HCT116 (cell line): ENCODE results near the gene CCNE1. TPM values are rescaled to one million over a fixed set of nuclear protein-coding genes. Genes with fewer than 3 reads are reported as not detected.

Experiments
- ATAC-seq: fragments of 200-7000 bp; cut with Tn5 transposase; 2 replicates; pipeline ENCODE4 v1.9.1; 2020; ENCODE audit warnings: mild to moderate bottlenecking, moderate library complexity
- BruUV-seq: library from RNA; stranded (reverse); fragments of 400-500 nt; replicated peaks from 2 replicates; lab custom pipeline; 2021; lab: Mats Ljungman, UMichigan
- CTCF ChIA-PET: fragments of 300-600 bp; sonication (Branson Sonifier 250); formaldehyde crosslinking; loops from one replicate; lab custom pipeline; 2021; ENCODE audit warnings: antibody characterized with exemption; lab: Charles Lee
- POLR2A ChIA-PET: fragments of 300-600, 350-600 bp; sonication (Branson Sonifier 250); formaldehyde crosslinking; loops from one replicate; lab custom pipeline; 2021; ENCODE audit warnings: antibody characterized with exemption; lab: Charles Lee
- RAD21 ChIA-PET, 2 experiments: fragments of 300-600 bp; sonication (Branson Sonifier 250); formaldehyde crosslinking; loops; one replicate each; lab custom pipeline; 2023; ENCODE audit warnings: low total read pairs in 2 of 2; ENCODE audit not compliant: uncharacterized antibody in 2 of 2, unreplicated experiment in 2 of 2, low non-redundant PET in 1 of 2; lab: Charles Lee
- DNase-seq: peaks from one replicate; pipeline ENCODE4 v3.0.0-alpha.2; 2010; ENCODE audit warnings: low read depth, low spot score
- H2AFZ ChIP-seq: fragments of 200-600 bp; shearing (Covaris generic), sonication (generic); 2 replicates; pipeline ENCODE4 v1.6.1; 2017; ENCODE audit warnings: low read depth, mixed run types, mixed read lengths, antibody characterized with exemption, low read length; ENCODE audit not compliant: poor library complexity, severe bottlenecking
- H3K27ac ChIP-seq: 2 replicates; pipeline ENCODE4 v1.5.1; 2012; ENCODE audit warnings: low read depth, low read length
- H3K27me3 ChIP-seq: fragments of 200-600 bp; sonication (generic); 2 replicates; pipeline ENCODE4 v1.6.1; 2016; ENCODE audit warnings: mixed run types, low read length, mixed read lengths; ENCODE audit not compliant: insufficient read depth
- H3K36me3 ChIP-seq, 2 experiments: fragments of 200-500 bp in 1 of 2; fragments of 200-600 bp in 1 of 2; sonication (Bioruptor generic) in 1 of 2; sonication (generic) in 1 of 2; 2 replicates each; pipeline versions ENCODE4 v1.5.1 to v1.6.1; 2014 to 2016; ENCODE audit warnings: low read length in 2 of 2, inconsistent platforms in 1 of 2, mixed read lengths in 1 of 2, mixed run types in 1 of 2; ENCODE audit not compliant: insufficient read depth in 2 of 2, control insufficient read depth in 1 of 2
- H3K4me1 ChIP-seq, 2 experiments: fragments of 200-600 bp in 1 of 2; sonication (generic) in 1 of 2; 2 replicates each; pipeline versions ENCODE4 v1.5.1 to v1.6.1; 2012 to 2017; ENCODE audit warnings: low read length in 2 of 2, inconsistent platforms in 1 of 2, mild to moderate bottlenecking in 1 of 2, mixed read lengths in 1 of 2, mixed run types in 1 of 2, moderate library complexity in 1 of 2; ENCODE audit not compliant: insufficient read depth in 2 of 2, control insufficient read depth in 1 of 2
- H3K4me2 ChIP-seq: fragments of 200-600 bp; sonication (generic); 2 replicates; pipeline ENCODE4 v1.6.1; 2017; ENCODE audit warnings: mixed run types, low read length, mixed read lengths
- H3K4me3 ChIP-seq, 2 experiments: fragments of 200-600 bp in 1 of 2; sonication (generic) in 1 of 2; replicated peaks in 1 of 2; 2 replicates each; pipeline ENCODE4 v1.5.1; 2011 to 2016; ENCODE audit warnings: low read length in 2 of 2, control low read depth in 1 of 2, low read depth in 1 of 2, mild to moderate bottlenecking in 1 of 2, mixed read lengths in 1 of 2, mixed run types in 1 of 2
- H3K79me2 ChIP-seq: fragments of 200-600 bp; sonication (generic); 2 replicates; pipeline ENCODE4 v1.6.1; 2017; ENCODE audit warnings: mild to moderate bottlenecking, mixed run types, low read length, moderate library complexity, mixed read lengths; ENCODE audit not compliant: insufficient read depth
- H3K9ac ChIP-seq: fragments of 200-600 bp; sonication (generic); 2 replicates; pipeline ENCODE4 v1.6.1; 2016; ENCODE audit warnings: low read length, mixed read lengths
- H3K9me2 ChIP-seq: fragments of 200-600 bp; sonication (generic), shearing (Covaris generic); 2 replicates; pipeline ENCODE4 v1.6.1; 2017; ENCODE audit warnings: mixed run types, mild to moderate bottlenecking, moderate library complexity; ENCODE audit not compliant: insufficient read depth
- H3K9me3 ChIP-seq, 2 experiments: fragments of 200-500 bp in 1 of 2; fragments of 200-600 bp in 1 of 2; sonication (Bioruptor generic) in 1 of 2; sonication (generic) in 1 of 2; 2 replicates each; pipeline ENCODE4 v1.6.1; 2014 to 2017; ENCODE audit warnings: low read length in 2 of 2, mixed read lengths in 2 of 2, inconsistent platforms in 1 of 2, low read depth in 1 of 2, mild to moderate bottlenecking in 1 of 2, mixed run types in 1 of 2, moderate library complexity in 1 of 2; ENCODE audit not compliant: control insufficient read depth in 1 of 2, insufficient read depth in 1 of 2
- H4K20me1 ChIP-seq: fragments of 200-600 bp; sonication (generic), shearing (Covaris generic); 2 replicates; pipeline ENCODE4 v1.6.1; 2017; ENCODE audit warnings: mixed run types, mild to moderate bottlenecking, moderate library complexity; ENCODE audit not compliant: insufficient read depth
- CEBPB ChIP-seq: IDR thresholded peaks from 2 replicates; pipeline ENCODE4 v1.6.1; 2012; ENCODE audit warnings: low read depth
- EGR1 ChIP-seq: IDR thresholded peaks from 2 replicates; pipeline ENCODE4 v1.6.1; 2012; ENCODE audit warnings: low read depth
- EZH2 ChIP-seq: fragments of 200-600 bp; sonication (generic); IDR thresholded peaks from 2 replicates; pipeline ENCODE4 v1.6.1; 2017; ENCODE audit warnings: antibody characterized with exemption, mixed run types
- FOSL1 ChIP-seq: IDR thresholded peaks from 2 replicates; pipeline ENCODE4 v1.6.1; 2012; ENCODE audit warnings: low read depth
- JUND ChIP-seq: IDR thresholded peaks from 2 replicates; pipeline ENCODE4 v1.6.1; 2012
- POLR2A ChIP-seq: IDR thresholded peaks from 2 replicates; pipeline ENCODE4 v1.7.0; 2011; ENCODE audit warnings: borderline replicate concordance; ENCODE audit not compliant: insufficient read depth, insufficient read length; ENCODE audit errors: extremely low read depth
- RAD21 ChIP-seq: IDR thresholded peaks from 2 replicates; pipeline ENCODE4 v1.6.1; 2012; ENCODE audit warnings: low read depth, mild to moderate bottlenecking
- TCF7L2 ChIP-seq: IDR thresholded peaks from 2 replicates; pipeline ENCODE4 v1.7.0; 2011; ENCODE audit warnings: borderline replicate concordance, inconsistent platforms; ENCODE audit not compliant: insufficient read depth, insufficient read length; ENCODE audit errors: extremely low read depth
- intact Hi-C: fragments of 100-400 bp; cut with micrococcal nuclease; formaldehyde crosslinking; loops from 2 replicates; pipeline ENCODE4 v1.10.0; 2022
- total RNA-seq: library from RNA; stranded (reverse); gene quantifications from one replicate; pipeline ENCODE4 v1.2.1, GENCODE V29; 2021; ENCODE audit not compliant: unreplicated experiment

Gene CCNE1
- total RNA-seq, 1 experiment from 2014 or later: 29.3 TPM

- DNase-seq (no peak), ATAC-seq (peak; percentile 8)
- TF ChIP-seq RAD21 (no peak), EZH2 (no peak), EGR1 (peak; percentile 32; the same call in 1 of the 2 replicates), POLR2A (no peak)
- Histone ChIP-seq H3K79me2 (no peaks in the 10 kb centered on the region), H4K20me1 (no peaks in the 10 kb centered on the region), H3K9me3 (no peaks in the 10 kb centered on the region), H3K36me3 (no peaks in the 10 kb centered on the region), H3K4me3 (peak overlapping the region; percentile 67 to 69), H3K9ac (peak overlapping the region; percentile 74), H2AFZ (peak overlapping the region; percentile 47), H3K4me1 (peaks cover 26 to 35% of the 10 kb centered on the region in 2 experiments), H3K27ac (peak overlapping the region; percentile 83), H3K27me3 (no peaks in the 10 kb centered on the region), H3K4me2 (peak overlapping the region; percentile 96), H3K9me2 (no peaks in the 10 kb centered on the region)
- TSS peak; percentile 94 for BruUV-seq
- ChIA-PET CTCF (interaction anchor here (1.6 to 2.2 kb wide), 2 partner anchors 13 to 86 kb away, joined by 4 to 30 read pairs; no protein-coding TSS in a partner anchor), RAD21 (no interaction called here), POLR2A (interaction anchor here (0.7 kb wide), 1 partner anchor 12 kb away, joined by 3 read pairs; no protein-coding TSS in a partner anchor)
- intact Hi-C loops: loop anchor here (2.0 kb wide), 1 partner anchor 35 kb away; the partner anchor contains the start of gene CCNE1
Observed at GRCh38 chr19:29845574-29846176, 33.9 kb downstream of the CCNE1 start.

- ATAC-seq: no peak
Observed at GRCh38 chr19:29849208-29849607, 37.4 kb downstream of the CCNE1 start.

More at GRCh38 chr19:29849208-29849607, 37.4 kb downstream of the CCNE1 start:
- intact Hi-C loops: no loop called here
- ChIA-PET POLR2A (no interaction called here), RAD21 (no interaction called here), CTCF (interaction anchor here (1.5 kb wide), 1 partner anchor 9 kb away, joined by 4 read pairs; no protein-coding TSS in a partner anchor)
- Histone ChIP-seq H3K36me3 (no peaks in the 10 kb centered on the region), H2AFZ (no peak overlapping the region), H3K4me1 (peaks cover 7 to 12% of the 10 kb centered on the region in 2 experiments; a peak in 3 of 4 replicates), H4K20me1 (no peaks in the 10 kb centered on the region), H3K9me2 (no peaks in the 10 kb centered on the region), H3K79me2 (no peaks in the 10 kb centered on the region), H3K9ac (no peak overlapping the region), H3K4me3 (no peak overlapping the region), H3K27me3 (no peaks in the 10 kb centered on the region), H3K4me2 (no peak overlapping the region), H3K9me3 (no peaks in the 10 kb centered on the region), H3K27ac (no peak overlapping the region)
- no peak for TF ChIP-seq JUND
- TF ChIP-seq TCF7L2: no peak
- TF ChIP-seq CEBPB: no peak
- no peak for TF ChIP-seq EZH2
- TF ChIP-seq RAD21: no peak
- no peak for TF ChIP-seq FOSL1
- no peak for TF ChIP-seq EGR1
- no peak for DNase-seq
- BruUV-seq: no TSS peak
